Measurements from ENCODE around the gene ZDHHC21.

DNA sequence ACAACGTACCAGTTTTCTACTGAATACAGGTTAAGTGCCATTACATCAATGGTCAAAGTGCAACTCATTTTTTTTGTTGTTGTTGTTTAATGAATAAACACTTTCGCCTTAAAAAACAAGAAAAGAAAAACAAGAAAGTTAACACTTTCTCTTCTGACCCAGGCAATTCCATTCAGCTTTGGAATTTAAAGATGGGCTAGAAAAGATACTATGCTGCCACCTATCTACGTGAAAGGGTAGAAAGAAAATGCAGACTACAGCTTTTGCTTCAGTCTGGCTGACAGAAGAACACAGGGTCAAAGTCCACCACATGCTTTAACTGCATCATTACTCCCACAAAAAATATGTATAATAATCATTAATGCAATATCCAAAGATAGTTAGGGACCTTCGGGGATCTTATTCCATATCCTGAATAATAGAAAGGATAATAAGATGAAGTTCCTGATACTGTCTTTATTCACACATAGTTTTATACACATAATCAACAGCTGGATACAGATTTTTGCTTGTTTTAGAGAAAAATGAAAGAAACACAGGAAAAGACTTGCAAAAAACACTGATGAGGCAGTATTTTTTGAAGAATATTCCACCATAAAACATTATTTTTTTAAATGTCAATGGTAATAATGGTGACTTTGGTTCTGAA, 40.4 kb downstream of the ZDHHC21 start:
- TF ChIP-seq ZBTB7A (IDR thresholded peaks at IDR 0.05; ENCODE audit: low read depth) (no peak), RAD21 (IDR thresholded peaks at IDR 0.05; ENCODE audit: low read depth) (peak; percentile 30; the same call in 1 of the 2 replicates), TCF12 (IDR thresholded peaks at IDR 0.05; ENCODE audit: low read depth) (no peak), EP300 (IDR thresholded peaks at IDR 0.05; ENCODE audit: borderline replicate concordance) (no peak), NFIC (IDR thresholded peaks at IDR 0.05) (no peak), TAF1 (IDR thresholded peaks at IDR 0.05; ENCODE audit: low read depth) (no peak)
- TF ChIP-seq, protein P1, sequence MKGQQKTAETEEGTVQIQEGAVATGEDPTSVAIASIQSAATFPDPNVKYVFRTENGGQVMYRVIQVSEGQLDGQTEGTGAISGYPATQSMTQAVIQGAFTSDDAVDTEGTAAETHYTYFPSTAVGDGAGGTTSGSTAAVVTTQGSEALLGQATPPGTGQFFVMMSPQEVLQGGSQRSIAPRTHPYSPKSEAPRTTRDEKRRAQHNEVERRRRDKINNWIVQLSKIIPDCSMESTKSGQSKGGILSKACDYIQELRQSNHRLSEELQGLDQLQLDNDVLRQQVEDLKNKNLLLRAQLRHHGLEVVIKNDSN (IDR thresholded peaks at IDR 0.05) = no peak
- TF ChIP-seq, protein P2, sequence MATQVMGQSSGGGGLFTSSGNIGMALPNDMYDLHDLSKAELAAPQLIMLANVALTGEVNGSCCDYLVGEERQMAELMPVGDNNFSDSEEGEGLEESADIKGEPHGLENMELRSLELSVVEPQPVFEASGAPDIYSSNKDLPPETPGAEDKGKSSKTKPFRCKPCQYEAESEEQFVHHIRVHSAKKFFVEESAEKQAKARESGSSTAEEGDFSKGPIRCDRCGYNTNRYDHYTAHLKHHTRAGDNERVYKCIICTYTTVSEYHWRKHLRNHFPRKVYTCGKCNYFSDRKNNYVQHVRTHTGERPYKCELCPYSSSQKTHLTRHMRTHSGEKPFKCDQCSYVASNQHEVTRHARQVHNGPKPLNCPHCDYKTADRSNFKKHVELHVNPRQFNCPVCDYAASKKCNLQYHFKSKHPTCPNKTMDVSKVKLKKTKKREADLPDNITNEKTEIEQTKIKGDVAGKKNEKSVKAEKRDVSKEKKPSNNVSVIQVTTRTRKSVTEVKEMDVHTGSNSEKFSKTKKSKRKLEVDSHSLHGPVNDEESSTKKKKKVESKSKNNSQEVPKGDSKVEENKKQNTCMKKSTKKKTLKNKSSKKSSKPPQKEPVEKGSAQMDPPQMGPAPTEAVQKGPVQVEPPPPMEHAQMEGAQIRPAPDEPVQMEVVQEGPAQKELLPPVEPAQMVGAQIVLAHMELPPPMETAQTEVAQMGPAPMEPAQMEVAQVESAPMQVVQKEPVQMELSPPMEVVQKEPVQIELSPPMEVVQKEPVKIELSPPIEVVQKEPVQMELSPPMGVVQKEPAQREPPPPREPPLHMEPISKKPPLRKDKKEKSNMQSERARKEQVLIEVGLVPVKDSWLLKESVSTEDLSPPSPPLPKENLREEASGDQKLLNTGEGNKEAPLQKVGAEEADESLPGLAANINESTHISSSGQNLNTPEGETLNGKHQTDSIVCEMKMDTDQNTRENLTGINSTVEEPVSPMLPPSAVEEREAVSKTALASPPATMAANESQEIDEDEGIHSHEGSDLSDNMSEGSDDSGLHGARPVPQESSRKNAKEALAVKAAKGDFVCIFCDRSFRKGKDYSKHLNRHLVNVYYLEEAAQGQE (IDR thresholded peaks at IDR 0.05; ENCODE audit: low read depth) = no peak
- TF ChIP-seq, protein P3, sequence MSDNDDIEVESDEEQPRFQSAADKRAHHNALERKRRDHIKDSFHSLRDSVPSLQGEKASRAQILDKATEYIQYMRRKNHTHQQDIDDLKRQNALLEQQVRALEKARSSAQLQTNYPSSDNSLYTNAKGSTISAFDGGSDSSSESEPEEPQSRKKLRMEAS (IDR thresholded peaks at IDR 0.05) = no peak

Data from Ishikawa (cell line).